ENCODE data around the gene LRFN2.

LRFN2 gene

DNA sequence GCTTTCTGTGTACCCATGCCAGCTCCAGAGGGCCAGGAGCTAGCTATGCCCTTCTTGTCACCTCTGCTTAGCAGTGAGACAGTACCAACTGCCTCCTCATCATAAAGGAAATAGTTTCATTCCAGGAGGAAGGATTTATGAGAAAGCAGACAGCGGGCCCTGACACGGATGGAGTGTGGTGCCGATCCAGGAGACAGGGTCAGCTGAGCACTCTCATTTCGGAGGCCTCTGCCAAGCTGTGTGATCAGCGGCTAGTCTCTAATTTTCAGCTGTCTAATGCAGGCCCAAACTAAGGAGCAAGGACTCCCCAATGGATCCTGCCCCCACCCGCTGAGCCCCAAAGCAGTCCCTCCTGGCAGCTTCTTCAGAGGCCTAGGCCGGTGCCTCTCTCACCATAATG lies 103.1 kb downstream of the LRFN2 start:
- Mint-ChIP-seq H3K9me3 (no peaks in the 10 kb centered on the region), H3K27me3 (peaks cover 36% of the 10 kb centered on the region), H3K36me3 (ENCODE audit: low read depth) (no peaks in the 10 kb centered on the region), H3K27ac (no peak overlapping the region), H3K4me1 (ENCODE audit: low read depth) (peaks cover 22% of the 10 kb centered on the region), H3K4me3 (no peak overlapping the region)
- intact Hi-C loops (cut with micrococcal nuclease): no loop called here

DNA sequence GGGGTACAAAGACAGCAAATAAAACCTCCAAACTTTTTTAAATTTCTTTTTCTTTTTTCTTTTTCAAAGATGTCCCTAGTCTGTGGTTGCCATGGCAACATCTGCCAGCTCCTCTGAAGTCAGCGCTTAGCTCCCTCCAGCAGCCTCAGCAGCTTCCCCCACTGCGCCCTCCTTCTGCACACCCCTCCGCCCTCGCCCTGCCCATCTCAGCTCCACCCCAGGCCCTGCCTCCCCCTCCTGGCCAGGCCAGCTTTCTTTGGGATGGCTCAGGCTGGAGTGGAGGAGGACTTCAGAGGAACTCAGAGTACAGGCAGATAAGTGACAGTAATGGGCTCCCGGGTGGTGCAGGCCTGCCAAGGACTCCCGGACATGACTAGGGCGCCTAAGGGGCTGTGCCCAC lies 104.6 kb downstream of the LRFN2 start:
- Mint-ChIP-seq H3K4me1 (ENCODE audit: low read depth) (peaks cover 23% of the 10 kb centered on the region), H3K27ac (no peak overlapping the region), H3K36me3 (ENCODE audit: low read depth) (no peaks in the 10 kb centered on the region), H3K27me3 (peaks cover 33% of the 10 kb centered on the region), H3K4me3 (no peak overlapping the region), H3K9me3 (no peaks in the 10 kb centered on the region)
- intact Hi-C loops (cut with micrococcal nuclease): no loop called here

- intact Hi-C loops (cut with micrococcal nuclease): no loop called here
- Mint-ChIP-seq H3K4me3 (no peak overlapping the region), H3K36me3 (ENCODE audit: low read depth) (no peaks in the 10 kb centered on the region), H3K9me3 (no peaks in the 10 kb centered on the region), H3K4me1 (ENCODE audit: low read depth) (peaks cover 23% of the 10 kb centered on the region), H3K27ac (no peak overlapping the region), H3K27me3 (peaks cover 30% of the 10 kb centered on the region)
These were observed 106.5 kb downstream of the LRFN2 start for GRCh38 chr6:40480678-40481077.

DNA sequence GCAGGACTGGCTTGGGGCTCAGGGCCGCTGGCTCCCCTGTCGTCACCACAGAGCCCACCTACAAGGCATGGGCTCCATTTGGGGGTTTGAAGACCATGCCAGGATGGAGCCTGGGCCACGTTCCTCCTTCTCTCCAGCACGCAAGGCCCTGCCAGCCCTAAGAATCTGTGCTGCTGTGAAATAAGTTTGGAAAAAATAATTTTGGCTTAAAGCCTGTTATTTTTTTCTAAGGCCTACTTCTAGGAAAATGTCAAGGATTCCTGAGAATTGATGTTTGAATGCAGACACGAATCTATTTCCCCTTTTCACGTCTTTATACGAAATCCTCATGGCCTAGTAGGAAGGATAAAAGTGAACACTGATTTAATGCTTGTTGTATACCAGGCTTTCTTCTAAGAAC lies 107.5 kb downstream of the LRFN2 start:
- intact Hi-C loops (cut with micrococcal nuclease): no loop called here
- no peaks in the 10 kb centered on the region for H3K9me3 Mint-ChIP-seq
- no peaks in the 10 kb centered on the region for H3K36me3 Mint-ChIP-seq (ENCODE audit: low read depth)
- H3K4me3 Mint-ChIP-seq: no peak overlapping the region
- peaks cover 28% of the 10 kb centered on the region for H3K27me3 Mint-ChIP-seq
- peaks cover 23% of the 10 kb centered on the region for H3K4me1 Mint-ChIP-seq (ENCODE audit: low read depth)
- no peak overlapping the region for H3K27ac Mint-ChIP-seq

DNA sequence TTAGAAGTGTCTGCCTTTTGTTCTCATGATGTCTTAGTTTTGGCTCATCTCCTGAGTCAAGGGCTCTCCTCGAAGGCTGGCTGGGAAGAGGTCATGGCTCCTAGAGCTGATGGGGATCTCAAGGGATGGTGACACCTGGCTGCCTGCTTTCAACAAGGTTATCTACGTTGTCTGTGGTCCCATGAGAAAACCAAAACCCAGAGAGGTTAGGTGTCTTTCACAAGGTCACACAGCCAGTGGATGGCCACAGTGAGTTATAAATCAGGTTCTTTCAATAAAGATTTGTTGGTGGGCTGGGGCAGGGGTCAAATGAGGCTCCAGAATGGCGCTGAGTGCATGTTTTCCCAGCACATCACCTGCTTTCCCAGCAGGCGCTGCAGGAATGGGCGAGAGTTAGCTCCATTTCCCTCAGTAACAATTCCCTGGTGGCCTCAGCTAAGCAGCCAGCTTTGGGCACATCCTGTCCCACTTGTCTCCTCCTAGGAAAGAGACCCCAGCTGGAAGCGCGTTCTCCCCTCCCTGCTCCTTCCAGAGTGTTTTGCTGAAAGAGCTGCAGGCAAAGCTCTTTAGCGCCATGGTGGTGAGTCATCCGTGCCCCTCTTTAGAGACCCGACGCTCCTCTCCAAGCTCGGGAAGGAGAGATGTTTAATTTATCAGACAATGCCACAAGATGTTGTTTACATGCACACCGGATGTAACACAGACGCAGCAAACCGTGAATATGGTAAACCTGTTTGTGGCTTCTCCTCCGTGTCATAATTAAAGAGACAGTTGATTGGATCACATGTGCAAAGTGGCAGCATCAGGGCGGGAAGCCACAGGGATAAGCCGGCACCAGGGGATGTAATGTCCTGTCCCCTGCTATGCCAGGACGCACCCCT lies 109.7 kb downstream of the LRFN2 start:
- intact Hi-C loops (cut with micrococcal nuclease): no loop called here
- H3K9me3 Mint-ChIP-seq: no peaks in the 10 kb centered on the region
- H3K27ac Mint-ChIP-seq: no peak overlapping the region
- peaks cover 27% of the 10 kb centered on the region for H3K27me3 Mint-ChIP-seq
- H3K4me1 Mint-ChIP-seq (ENCODE audit: low read depth): peaks cover 15% of the 10 kb centered on the region
- H3K36me3 Mint-ChIP-seq (ENCODE audit: low read depth): no peaks in the 10 kb centered on the region
- no peak overlapping the region for H3K4me3 Mint-ChIP-seq

DNA sequence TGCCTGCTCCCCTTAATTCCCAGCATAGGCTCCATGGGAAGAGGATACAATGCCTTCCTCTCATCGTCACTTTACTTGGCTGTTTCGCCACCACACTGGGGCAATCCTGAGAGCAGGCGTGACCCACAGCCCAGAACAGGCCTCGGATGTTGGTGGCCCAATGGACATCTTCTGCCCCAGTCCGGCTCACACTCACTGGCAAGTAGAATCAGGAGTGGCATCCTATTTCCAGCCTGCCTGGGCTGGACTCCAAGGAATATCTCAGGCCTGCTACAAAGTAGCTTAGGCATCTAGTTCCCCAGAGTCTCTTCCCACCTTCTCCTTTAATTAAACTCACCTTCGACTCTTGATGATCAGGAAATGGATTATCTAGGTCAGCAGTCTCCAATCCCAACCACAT lies 110.5 kb downstream of the LRFN2 start:
- peaks cover 31% of the 10 kb centered on the region for H3K27me3 Mint-ChIP-seq
- H3K4me3 Mint-ChIP-seq: no peak overlapping the region
- H3K9me3 Mint-ChIP-seq: no peaks in the 10 kb centered on the region
- intact Hi-C loops (cut with micrococcal nuclease): no loop called here
- H3K36me3 Mint-ChIP-seq (ENCODE audit: low read depth): no peaks in the 10 kb centered on the region
- H3K27ac Mint-ChIP-seq: no peak overlapping the region
- H3K4me1 Mint-ChIP-seq (ENCODE audit: low read depth): peaks cover 12% of the 10 kb centered on the region

- Mint-ChIP-seq H3K4me3 (no peak overlapping the region), H3K27ac (no peak overlapping the region), H3K36me3 (ENCODE audit: low read depth) (no peaks in the 10 kb centered on the region), H3K4me1 (ENCODE audit: low read depth) (peaks cover 9% of the 10 kb centered on the region), H3K9me3 (no peaks in the 10 kb centered on the region), H3K27me3 (peaks cover 29% of the 10 kb centered on the region)
- intact Hi-C loops (cut with micrococcal nuclease): no loop called here
These were observed 112.2 kb downstream of the LRFN2 start for GRCh38 chr6:40474937-40475336.

DNA sequence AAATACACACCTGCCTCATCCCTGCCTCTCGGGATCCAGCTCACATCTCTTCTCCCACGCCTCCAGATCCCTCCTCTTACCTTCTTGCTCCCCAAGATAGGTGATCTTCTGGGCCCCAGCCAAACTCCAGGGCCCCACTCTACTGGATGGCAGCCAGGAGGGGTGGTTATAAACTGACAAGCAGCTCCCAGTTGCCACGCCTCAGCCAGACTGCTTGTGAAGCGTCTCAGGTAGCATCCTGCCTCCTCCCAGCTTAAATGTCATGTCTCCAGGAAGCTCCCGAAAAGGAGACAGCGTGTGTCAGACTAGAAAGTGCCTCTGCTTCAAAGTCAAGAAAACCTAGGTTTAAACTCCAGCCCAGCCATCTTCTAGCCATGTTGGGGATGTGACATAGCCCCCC lies 114.1 kb downstream of the LRFN2 start:
- no peaks in the 10 kb centered on the region for H3K4me1 Mint-ChIP-seq (ENCODE audit: low read depth)
- no peaks in the 10 kb centered on the region for H3K9me3 Mint-ChIP-seq
- intact Hi-C loops (cut with micrococcal nuclease): no loop called here
- peaks cover 29% of the 10 kb centered on the region for H3K27me3 Mint-ChIP-seq
- H3K27ac Mint-ChIP-seq: no peak overlapping the region
- H3K4me3 Mint-ChIP-seq: no peak overlapping the region
- no peaks in the 10 kb centered on the region for H3K36me3 Mint-ChIP-seq (ENCODE audit: low read depth)

DNA sequence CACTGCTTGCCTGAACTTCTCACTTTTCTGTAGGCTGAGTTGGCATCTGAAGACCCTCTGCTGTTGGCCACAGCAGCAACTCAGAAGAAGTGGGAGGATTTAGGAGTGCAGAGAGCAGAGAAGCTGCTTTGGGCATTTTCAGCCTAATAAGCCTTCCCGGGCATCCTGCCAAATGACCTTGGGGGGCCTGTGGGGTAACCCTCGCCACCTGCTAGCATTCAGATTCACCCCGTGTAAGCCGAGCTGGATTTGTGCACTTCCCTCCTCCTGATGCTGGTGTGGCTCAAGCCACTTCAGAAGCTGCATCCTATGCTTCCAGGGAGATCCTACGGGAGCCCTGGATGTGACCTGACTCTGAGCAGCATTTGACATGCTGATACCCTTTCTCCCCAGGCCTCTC lies 114.8 kb downstream of the LRFN2 start:
- no peaks in the 10 kb centered on the region for H3K36me3 Mint-ChIP-seq (ENCODE audit: low read depth)
- H3K27ac Mint-ChIP-seq: no peak overlapping the region
- H3K9me3 Mint-ChIP-seq: no peaks in the 10 kb centered on the region
- H3K27me3 Mint-ChIP-seq: peaks cover 22% of the 10 kb centered on the region
- no peaks in the 10 kb centered on the region for H3K4me1 Mint-ChIP-seq (ENCODE audit: low read depth)
- intact Hi-C loops (cut with micrococcal nuclease): no loop called here
- H3K4me3 Mint-ChIP-seq: no peak overlapping the region

DNA sequence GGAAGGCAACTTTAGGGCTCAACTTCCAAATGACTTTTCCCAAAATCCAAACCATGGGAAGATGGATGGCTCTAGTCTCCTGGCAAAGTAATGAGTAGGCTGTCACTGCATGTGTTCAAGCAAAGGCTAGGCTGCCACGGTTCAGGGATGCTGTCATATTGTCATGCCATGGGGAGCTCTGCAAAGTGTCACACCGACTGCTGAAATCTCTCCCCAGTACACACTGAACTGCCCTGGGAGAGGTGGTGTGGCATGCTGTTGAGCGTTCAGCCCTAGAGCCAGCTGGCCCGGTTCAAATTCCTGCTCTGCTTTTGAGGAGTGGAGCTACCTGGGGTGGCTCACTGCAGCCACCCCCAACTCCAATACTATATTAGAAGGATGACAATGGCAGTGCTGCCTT lies 115.9 kb downstream of the LRFN2 start:
- Mint-ChIP-seq H3K4me3 (no peak overlapping the region), H3K9me3 (no peaks in the 10 kb centered on the region), H3K27ac (no peak overlapping the region), H3K27me3 (peaks cover 18% of the 10 kb centered on the region), H3K4me1 (ENCODE audit: low read depth) (no peaks in the 10 kb centered on the region), H3K36me3 (ENCODE audit: low read depth) (no peaks in the 10 kb centered on the region)
- intact Hi-C loops (cut with micrococcal nuclease): no loop called here

DNA sequence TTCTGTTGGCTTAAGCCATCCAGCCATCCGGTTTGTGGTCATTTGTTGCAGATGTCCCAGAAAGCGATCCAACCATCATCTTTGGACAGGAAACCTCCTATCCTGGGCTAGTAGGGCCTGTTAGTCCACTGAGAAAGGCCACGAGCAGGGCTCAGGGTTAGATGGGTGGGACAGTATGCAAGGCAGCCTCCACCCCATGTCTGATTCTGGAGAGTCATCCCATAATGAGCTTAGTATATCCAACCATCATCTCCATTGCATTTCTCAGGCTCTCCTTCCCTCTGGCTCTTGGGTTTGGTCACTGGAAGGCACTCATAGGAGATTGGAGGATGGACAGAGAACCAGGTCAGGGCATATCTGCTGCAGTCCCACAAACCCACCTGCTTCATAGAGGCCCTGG lies 117.8 kb downstream of the LRFN2 start:
- H3K4me1 Mint-ChIP-seq (ENCODE audit: low read depth): no peaks in the 10 kb centered on the region
- H3K9me3 Mint-ChIP-seq: no peaks in the 10 kb centered on the region
- H3K36me3 Mint-ChIP-seq (ENCODE audit: low read depth): no peaks in the 10 kb centered on the region
- intact Hi-C loops (cut with micrococcal nuclease): no loop called here
- H3K27ac Mint-ChIP-seq: no peak overlapping the region
- no peak overlapping the region for H3K4me3 Mint-ChIP-seq
- H3K27me3 Mint-ChIP-seq: peaks cover 24% of the 10 kb centered on the region

- Mint-ChIP-seq H3K36me3 (ENCODE audit: low read depth) (no peaks in the 10 kb centered on the region), H3K27me3 (peaks cover 18% of the 10 kb centered on the region), H3K4me3 (no peak overlapping the region), H3K4me1 (ENCODE audit: low read depth) (no peaks in the 10 kb centered on the region), H3K9me3 (no peaks in the 10 kb centered on the region), H3K27ac (no peak overlapping the region)
- intact Hi-C loops (cut with micrococcal nuclease): no loop called here
These were observed 120.1 kb downstream of the LRFN2 start for GRCh38 chr6:40466986-40467539.

DNA sequence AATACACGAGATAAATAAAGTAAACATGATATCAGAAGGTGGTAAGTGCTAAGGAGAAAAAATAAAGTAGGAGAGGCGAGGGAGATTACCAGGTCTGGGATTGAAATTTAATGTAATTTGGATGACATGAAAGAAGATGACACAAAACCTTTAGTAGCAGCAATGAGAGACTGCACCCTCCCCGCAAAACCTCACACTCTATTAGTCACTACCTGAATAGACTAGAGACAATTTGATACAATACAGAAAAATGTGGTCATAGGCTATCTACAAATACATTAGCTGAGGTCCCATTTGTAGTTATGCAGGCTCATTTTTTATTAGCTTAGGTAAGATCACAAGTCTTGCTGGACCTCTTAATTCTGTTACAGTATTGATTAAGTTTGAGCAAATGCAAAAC lies 125.5 kb downstream of the LRFN2 start:
- H3K4me3 Mint-ChIP-seq: no peak overlapping the region
- H3K4me1 Mint-ChIP-seq (ENCODE audit: low read depth): no peaks in the 10 kb centered on the region
- no peaks in the 10 kb centered on the region for H3K9me3 Mint-ChIP-seq
- H3K27ac Mint-ChIP-seq: no peak overlapping the region
- H3K27me3 Mint-ChIP-seq: peaks cover 10% of the 10 kb centered on the region
- intact Hi-C loops (cut with micrococcal nuclease): no loop called here
- no peaks in the 10 kb centered on the region for H3K36me3 Mint-ChIP-seq (ENCODE audit: low read depth)

DNA sequence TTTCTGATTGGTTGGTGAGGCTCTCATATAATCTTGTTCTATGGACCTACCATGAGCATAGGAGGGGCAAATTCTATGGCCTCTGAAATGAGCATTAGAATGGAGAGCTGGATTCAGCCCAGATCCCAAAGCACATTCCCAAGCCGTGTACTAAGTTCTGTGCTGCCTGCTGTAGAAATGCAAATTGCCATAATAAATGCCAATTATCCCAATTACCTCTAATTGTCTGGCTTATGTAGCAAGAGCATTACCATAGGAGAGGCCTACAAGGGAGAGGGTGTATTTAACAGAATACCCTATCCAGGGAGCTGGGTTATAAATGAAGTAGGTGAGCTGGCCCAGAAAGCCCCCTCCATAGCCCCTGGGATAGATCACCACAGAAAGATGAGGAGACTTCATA lies 126.8 kb downstream of the LRFN2 start:
- H3K4me3 Mint-ChIP-seq: no peak overlapping the region
- no peak overlapping the region for H3K27ac Mint-ChIP-seq
- intact Hi-C loops (cut with micrococcal nuclease): no loop called here
- no peaks in the 10 kb centered on the region for H3K4me1 Mint-ChIP-seq (ENCODE audit: low read depth)
- H3K27me3 Mint-ChIP-seq: peaks cover 5% of the 10 kb centered on the region
- H3K36me3 Mint-ChIP-seq (ENCODE audit: low read depth): no peaks in the 10 kb centered on the region
- no peaks in the 10 kb centered on the region for H3K9me3 Mint-ChIP-seq

DNA sequence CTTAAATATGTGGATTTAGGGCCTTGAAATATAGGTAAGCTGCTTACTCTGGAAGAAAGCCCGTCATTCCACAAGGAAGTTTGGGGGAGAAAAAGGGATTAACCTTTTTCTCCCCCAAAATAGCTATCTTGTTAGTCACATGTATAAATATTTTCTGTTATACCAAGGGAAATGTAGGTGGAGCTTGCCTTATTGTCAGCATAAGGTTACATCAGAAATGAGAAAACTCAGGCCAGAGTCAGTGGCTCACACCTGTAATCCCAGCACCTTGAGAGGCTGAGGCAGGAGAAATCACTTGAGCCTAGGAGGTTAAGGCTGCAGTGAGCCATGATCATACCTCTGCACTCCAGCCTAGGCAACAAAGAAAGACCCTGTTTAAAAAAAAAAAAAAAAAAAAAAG lies 129.9 kb downstream of the LRFN2 start:
- no peak overlapping the region for H3K27ac Mint-ChIP-seq
- H3K9me3 Mint-ChIP-seq: no peaks in the 10 kb centered on the region
- intact Hi-C loops (cut with micrococcal nuclease): no loop called here
- H3K36me3 Mint-ChIP-seq (ENCODE audit: low read depth): no peaks in the 10 kb centered on the region
- H3K4me1 Mint-ChIP-seq (ENCODE audit: low read depth): no peaks in the 10 kb centered on the region
- H3K27me3 Mint-ChIP-seq: peaks cover 3% of the 10 kb centered on the region
- H3K4me3 Mint-ChIP-seq: no peak overlapping the region

All from dendritic cell treated with granulocyte-macrophage colony-stimulating factor and Interleukin-4, amounts not matched to agents 40 ng/mL and 50 ng/mL, for 4 days (primary cell).